Thymus (tissue), 11 donors: Measurements from ENCODE around the gene PSMD4. TPM values are rescaled to one million over a fixed set of nuclear protein-coding genes. Genes with fewer than 3 reads are reported as not detected.
A peak's percentile ranks its signal among the peaks of the same experiment; 100 is the strongest.

ENCODE experiments used
- DNase-seq, 9 donors: peaks; one replicate each; pipeline ENCODE4 v3.0.0-alpha.2; 2013; ENCODE audit warnings: low spot score in 9 of 9, low read depth in 6 of 9, missing footprints in 1 of 9
- H3K27ac ChIP-seq, 2 donors: one replicate each; pipeline ENCODE4 v1.5.1; 2013; ENCODE audit warnings: control low read depth in 1 of 2, low read depth in 1 of 2, low read length in 1 of 2, mild to moderate bottlenecking in 1 of 2, moderate library complexity in 1 of 2
- H3K27me3 ChIP-seq, 2 donors: one replicate each; pipeline ENCODE4 v1.5.1; 2013; ENCODE audit warnings: low read length in 1 of 2; ENCODE audit not compliant: control insufficient read depth in 2 of 2, insufficient read depth in 1 of 2
- H3K36me3 ChIP-seq, 2 donors: one replicate each; pipeline ENCODE4 v1.5.1; 2013; ENCODE audit warnings: low read length in 1 of 2, mild to moderate bottlenecking in 1 of 2, moderate library complexity in 1 of 2; ENCODE audit not compliant: control insufficient read depth in 2 of 2, insufficient read depth in 2 of 2
- H3K4me1 ChIP-seq, 2 donors: one replicate each; pipeline ENCODE4 v1.5.1; 2013; ENCODE audit warnings: low read length in 2 of 2; ENCODE audit not compliant: control insufficient read depth in 2 of 2, insufficient read depth in 2 of 2
- H3K4me3 ChIP-seq, 2 donors: one replicate each; pipeline ENCODE4 v1.5.1; 2013; ENCODE audit warnings: low read length in 2 of 2, control low read depth in 1 of 2, mild to moderate bottlenecking in 1 of 2
- H3K9me3 ChIP-seq, 2 donors: one replicate each; pipeline ENCODE4 v1.5.1; 2013; ENCODE audit warnings: low read length in 1 of 2, mild to moderate bottlenecking in 1 of 2; ENCODE audit not compliant: control insufficient read depth in 2 of 2, insufficient read depth in 1 of 2
- WGBS: extraction: QIAGEN DNeasy Blood & Tissue Kit; methylation state at CpG from one replicate; pipeline ENCODE4 v1.1.7; 2013; 5-methylcytosine and 5-hydroxymethylcytosine counted together
- polyA plus RNA-seq: library from polyadenylated mRNA; stranded (reverse); fragments of 200-250 nt; gene quantifications from one replicate; pipeline ENCODE4 v1.2.3, GENCODE V29; 2013
- total RNA-seq: library from RNA; stranded (reverse); fragments of 120-200 nt; gene quantifications from one replicate; pipeline ENCODE4 v1.2.4, GENCODE V29; 2013
- donor health status: healthy.

Gene PSMD4
- total and polyA plus RNA-seq, 2 donors, result 157 to 272 TPM

- WGBS, result over 99% methylated on average over 6 of the region's 6 CpGs
- Histone ChIP-seq H3K4me3 (no peak overlapping the region), H3K27me3 (no peaks in the 10 kb centered on the region), H3K36me3 (peaks cover 72 to 95% of the 10 kb centered on the region in 2 donors), H3K4me1 (no peaks in the 10 kb centered on the region), H3K9me3 (no peaks in the 10 kb centered on the region), H3K27ac (no peak overlapping the region)
- no peak for DNase-seq
These were observed 19.3 kb upstream of the PSMD4 start for GRCh38 chr1:151235235-151235634.

- DNase-seq, result no peak
- WGBS, result 95% methylated on average over 4 of the region's 4 CpGs
- no peaks in the 10 kb centered on the region for H3K4me1 ChIP-seq
- peaks cover 67 to 95% of the 10 kb centered on the region in 2 donors for H3K36me3 ChIP-seq
- no peak overlapping the region for H3K27ac ChIP-seq
- no peaks in the 10 kb centered on the region for H3K9me3 ChIP-seq
- no peaks in the 10 kb centered on the region for H3K27me3 ChIP-seq
- H3K4me3 ChIP-seq, result no peak overlapping the region
These were observed 16.7 kb upstream of the PSMD4 start for GRCh38 chr1:151237678-151238466.

- Histone ChIP-seq H3K9me3 (no peaks in the 10 kb centered on the region), H3K4me3 (no peak overlapping the region), H3K27ac (no peak overlapping the region), H3K36me3 (peaks cover 72 to 97% of the 10 kb centered on the region in 2 donors), H3K27me3 (no peaks in the 10 kb centered on the region), H3K4me1 (no peaks in the 10 kb centered on the region)
- no peak for DNase-seq
- WGBS, result 93% methylated on average over 1 of the region's 1 CpG
These were observed 16.1 kb upstream of the PSMD4 start for GRCh38 chr1:151238467-151238739.

GRCh38 chr1:151242442-151242841 is 12.1 kb upstream of the PSMD4 start:
- H3K36me3 ChIP-seq, result peaks cover 85 to 97% of the 10 kb centered on the region in 2 donors
- no peaks in the 10 kb centered on the region for H3K4me1 ChIP-seq
- H3K4me3 ChIP-seq, result no peak overlapping the region
- H3K27me3 ChIP-seq, result no peaks in the 10 kb centered on the region
- H3K27ac ChIP-seq, result no peak overlapping the region
- H3K9me3 ChIP-seq, result no peaks in the 10 kb centered on the region
- 98% methylated on average over 2 of the region's 2 CpGs for WGBS
- no peak for DNase-seq

- Histone ChIP-seq H3K4me1 (no peaks in the 10 kb centered on the region), H3K9me3 (no peaks in the 10 kb centered on the region), H3K27ac (no peak overlapping the region), H3K36me3 (peaks cover 86 to 97% of the 10 kb centered on the region in 2 donors), H3K4me3 (no peak overlapping the region), H3K27me3 (no peaks in the 10 kb centered on the region)
- 92% methylated on average over 5 of the region's 5 CpGs for WGBS
- no peak for DNase-seq
These were observed 10.8 kb upstream of the PSMD4 start for GRCh38 chr1:151243683-151244216.

GRCh38 chr1:151246786-151247185 is 7.7 kb upstream of the PSMD4 start:
- H3K36me3 ChIP-seq, result peaks cover 70 to 76% of the 10 kb centered on the region in 2 donors
- no peaks in the 10 kb centered on the region for H3K4me1 ChIP-seq
- DNase-seq, result no peak
- no peak overlapping the region for H3K4me3 ChIP-seq
- H3K9me3 ChIP-seq, result no peaks in the 10 kb centered on the region
- 96% methylated on average over 2 of the region's 2 CpGs for WGBS
- no peaks in the 10 kb centered on the region for H3K27me3 ChIP-seq
- H3K27ac ChIP-seq, result no peak overlapping the region

GRCh38 chr1:151251656-151252470 is 2.7 kb upstream of the PSMD4 start:
- DNase-seq, result peak; percentile 44 to 81 (median 62)
- 71% methylated on average over 16 of the region's 16 CpGs for WGBS
- H3K4me1 ChIP-seq, result peaks cover 7 to 8% of the 10 kb centered on the region in 2 donors
- no peak overlapping the region for H3K27ac ChIP-seq
- peaks cover 24 to 28% of the 10 kb centered on the region in 2 donors for H3K36me3 ChIP-seq
- no peaks in the 10 kb centered on the region for H3K27me3 ChIP-seq
- no peaks in the 10 kb centered on the region for H3K9me3 ChIP-seq
- no peak overlapping the region for H3K4me3 ChIP-seq

- no peaks in the 10 kb centered on the region for H3K27me3 ChIP-seq
- H3K9me3 ChIP-seq, result no peaks in the 10 kb centered on the region
- peaks cover 0 to 5% of the 10 kb centered on the region in 2 donors for H3K36me3 ChIP-seq
- H3K27ac ChIP-seq, result peak overlapping the region; percentile 5 to 85
- peak in 1 of 9 donors; percentile 19 for DNase-seq
- WGBS, result 59% methylated on average over 10 of the region's 10 CpGs
- peaks cover 7 to 8% of the 10 kb centered on the region in 2 donors for H3K4me1 ChIP-seq
- peak overlapping the region; percentile 97 to 98 for H3K4me3 ChIP-seq
These were observed 847 bp downstream of the PSMD4 start for GRCh38 chr1:151255381-151255780.

- peaks cover 7 to 8% of the 10 kb centered on the region in 2 donors for H3K4me1 ChIP-seq
- H3K36me3 ChIP-seq, result peaks cover 22 to 24% of the 10 kb centered on the region in 2 donors
- DNase-seq, result no peak
- no peak overlapping the region for H3K4me3 ChIP-seq
- H3K27me3 ChIP-seq, result no peaks in the 10 kb centered on the region
- no peaks in the 10 kb centered on the region for H3K9me3 ChIP-seq
- 98% methylated on average over 2 of the region's 2 CpGs for whole genome bisulfite sequencing
- no peak overlapping the region for H3K27ac ChIP-seq
These were observed 4.8 kb downstream of the PSMD4 start for GRCh38 chr1:151259351-151259750.
